HG03280 (cell line): ENCODE data around the gene ABCC8.

Source experiments
- ATAC-seq: cut with Tn5 transposase; IDR thresholded peaks from one replicate; pipeline ENCODE4 v1.9.1; 2021; ENCODE audit warnings: mild to moderate bottlenecking, moderate library complexity; ENCODE audit not compliant: unreplicated experiment

ABCC8 gene

GRCh38 chr11:17407575-17407974 lies 69.1 kb downstream of the ABCC8 start:
- no peak for ATAC-seq

- ATAC-seq = no peak
These were observed 69.9 kb downstream of the ABCC8 start for GRCh38 chr11:17406818-17407149.

- no peak for ATAC-seq
These were observed 70.4 kb downstream of the ABCC8 start for GRCh38 chr11:17406082-17406817.

GRCh38 chr11:17405232-17406005 lies 71.2 kb downstream of the ABCC8 start:
- ATAC-seq = no peak

- ATAC-seq = no peak
These were observed 72.5 kb downstream of the ABCC8 start for GRCh38 chr11:17403980-17404759.

- ATAC-seq = no peak
These were observed 74.2 kb downstream of the ABCC8 start for GRCh38 chr11:17402486-17402885.

GRCh38 chr11:17401841-17402240 lies 74.8 kb downstream of the ABCC8 start:
- ATAC-seq = no peak

- no peak for ATAC-seq
These were observed 75.3 kb downstream of the ABCC8 start for GRCh38 chr11:17401316-17401715.

- ATAC-seq = no peak
These were observed 76.4 kb downstream of the ABCC8 start for GRCh38 chr11:17400048-17400775.

- no peak for ATAC-seq
These were observed 77.4 kb downstream of the ABCC8 start for GRCh38 chr11:17399236-17399635.

- ATAC-seq = no peak
These were observed 79.2 kb downstream of the ABCC8 start for GRCh38 chr11:17397311-17398002.

GRCh38 chr11:17396598-17397310 lies 79.9 kb downstream of the ABCC8 start:
- no peak for ATAC-seq

GRCh38 chr11:17395978-17396377 lies 80.7 kb downstream of the ABCC8 start:
- no peak for ATAC-seq

- ATAC-seq = no peak
These were observed 81.1 kb downstream of the ABCC8 start for GRCh38 chr11:17395554-17395961.

- ATAC-seq = no peak
These were observed 81.8 kb downstream of the ABCC8 start for GRCh38 chr11:17394743-17395390.

- no peak for ATAC-seq
These were observed 83.2 kb downstream of the ABCC8 start for GRCh38 chr11:17393472-17393871.

GRCh38 chr11:17392872-17393271 lies 83.8 kb downstream of the ABCC8 start:
- ATAC-seq = no peak

- no peak for ATAC-seq
These were observed 84.9 kb downstream of the ABCC8 start for GRCh38 chr11:17391493-17392355.
